HG03571 (cell line): Measurements from ENCODE around the gene HHATL.

Source experiments
- ATAC-seq: cut with Tn5 transposase; IDR thresholded peaks from one replicate; pipeline ENCODE4 v1.9.1; 2021; ENCODE audit not compliant: unreplicated experiment

HHATL gene

DNA sequence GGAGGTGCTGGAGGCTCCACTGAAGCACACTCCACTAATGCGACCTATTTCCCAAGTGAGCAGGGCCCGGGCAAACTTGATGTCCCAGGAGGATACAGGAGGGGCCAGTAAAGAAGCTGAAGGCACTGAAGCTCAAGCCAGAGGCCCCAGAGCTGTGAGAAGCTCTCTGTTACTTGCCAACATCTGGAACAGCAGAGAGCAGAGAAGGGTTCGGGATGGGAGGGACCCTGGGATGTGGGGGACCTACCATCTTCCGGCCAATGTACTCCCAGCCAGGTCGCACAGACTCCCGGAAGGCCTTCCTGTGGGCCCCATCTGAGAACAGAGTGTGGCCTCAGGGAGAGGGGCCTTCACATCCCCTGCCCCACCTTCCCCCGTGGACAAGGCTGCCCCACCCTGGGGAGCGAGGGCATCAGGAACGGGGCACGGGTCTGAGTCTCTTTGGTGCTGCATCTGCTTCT lies 3.1 kb downstream of the HHATL start:
- no peak for ATAC-seq

DNA sequence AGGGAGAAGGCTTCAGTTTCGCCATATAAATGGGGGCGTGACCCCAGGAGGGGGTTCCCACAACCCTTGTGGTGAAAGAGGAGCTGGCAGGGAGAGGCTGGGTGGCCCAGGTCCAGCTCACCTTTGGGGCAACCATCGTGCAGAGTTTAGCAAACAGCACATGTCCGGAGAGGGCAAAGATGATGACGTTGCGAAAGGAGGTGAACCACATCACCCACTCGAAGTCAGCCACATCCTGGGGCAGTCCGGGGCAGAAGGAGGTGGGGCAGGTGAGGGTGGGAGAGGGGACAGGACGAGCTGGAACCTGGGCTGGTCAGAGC lies 3.7 kb downstream of the HHATL start:
- ATAC-seq: no peak

GRCh38 chr3:42698216-42698910 lies 4.2 kb downstream of the HHATL start:
- no peak for ATAC-seq

- no peak for ATAC-seq
Observed at GRCh38 chr3:42697289-42698051, 5.1 kb downstream of the HHATL start.

- ATAC-seq: no peak
Observed at GRCh38 chr3:42696356-42697288, 6.0 kb downstream of the HHATL start.

DNA sequence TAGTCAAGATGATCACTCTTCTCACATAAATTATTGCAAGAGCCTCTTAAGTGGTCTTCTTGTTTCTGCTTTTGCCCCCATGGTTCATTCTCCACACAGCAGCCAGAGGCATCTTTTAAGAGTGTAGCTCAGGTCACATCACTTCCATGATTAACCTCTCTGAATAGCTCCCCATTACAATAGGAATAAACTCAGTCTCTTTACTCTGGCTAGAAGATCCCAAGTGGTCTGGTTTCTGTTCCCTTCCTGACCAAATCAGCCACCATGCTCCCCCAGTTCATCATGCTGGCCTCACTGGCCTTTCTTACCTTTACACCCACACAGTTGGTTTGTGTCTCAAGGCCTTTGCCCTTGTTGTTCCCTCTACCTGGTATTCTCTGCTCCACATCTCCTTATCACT lies 8.2 kb downstream of the HHATL start:
- no peak for ATAC-seq

DNA sequence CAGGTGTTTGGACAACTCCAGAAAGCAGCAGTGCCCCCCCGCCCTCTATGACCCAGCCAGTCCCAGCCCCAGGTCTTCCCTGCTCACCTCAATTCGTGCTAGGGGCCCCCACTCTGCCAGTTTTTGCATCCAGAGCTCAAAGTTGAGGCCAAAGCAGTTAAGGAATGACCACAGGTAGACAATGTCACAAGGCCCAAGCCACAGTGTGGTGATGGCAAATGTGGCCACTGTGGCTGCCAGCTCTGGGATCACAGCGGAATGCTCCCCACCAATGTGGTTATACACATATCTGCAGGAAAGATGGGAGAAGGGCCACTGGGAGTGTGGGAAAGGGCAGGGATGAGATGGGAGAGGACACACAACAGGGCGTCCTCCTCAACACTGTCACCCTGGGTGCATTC lies 9.1 kb downstream of the HHATL start:
- ATAC-seq: no peak

DNA sequence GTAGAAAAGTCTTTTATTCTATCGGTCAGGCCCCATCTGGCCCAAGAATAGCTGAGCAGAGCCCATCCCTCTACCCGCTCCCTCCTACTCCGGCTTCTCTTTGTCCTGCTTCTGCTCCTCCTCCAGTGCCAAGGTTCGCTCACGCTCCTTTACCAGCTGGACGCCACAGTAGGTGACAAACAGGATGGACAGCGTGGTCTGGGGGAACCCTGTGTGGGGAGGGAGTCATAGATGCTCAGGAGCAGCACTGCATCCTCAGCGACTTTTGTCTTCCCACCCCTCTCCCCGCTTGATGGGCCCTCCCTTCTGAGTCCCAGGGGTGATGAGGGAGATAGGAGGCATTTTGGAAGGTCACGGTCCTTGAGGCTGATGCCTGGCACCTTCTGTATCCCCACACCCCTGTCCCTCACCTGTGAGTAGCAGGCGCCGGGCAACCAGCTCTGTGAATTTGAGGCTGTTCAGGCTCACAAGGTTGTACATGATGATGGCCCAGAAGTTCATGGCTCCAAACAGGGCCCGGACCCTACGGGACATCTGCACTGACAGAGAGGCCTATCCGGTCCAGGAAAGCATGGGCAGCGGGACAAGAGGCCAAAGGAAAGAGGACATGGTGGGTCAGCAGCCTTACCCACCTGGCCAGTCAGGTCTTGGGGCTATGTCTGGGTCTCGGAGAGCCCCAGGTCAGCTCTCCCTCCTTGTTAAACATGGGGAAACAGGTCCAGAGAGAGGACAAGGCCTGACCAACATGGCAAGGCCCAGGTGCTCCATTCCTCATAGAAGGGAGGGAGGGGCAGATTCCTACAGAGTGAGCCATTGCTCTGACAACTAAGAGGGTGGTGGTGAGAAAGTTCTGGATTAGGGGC lies 9.7 kb downstream of the HHATL start:
- no peak for ATAC-seq

GRCh38 chr3:42691816-42692666 lies 10.6 kb downstream of the HHATL start:
- no peak for ATAC-seq

DNA sequence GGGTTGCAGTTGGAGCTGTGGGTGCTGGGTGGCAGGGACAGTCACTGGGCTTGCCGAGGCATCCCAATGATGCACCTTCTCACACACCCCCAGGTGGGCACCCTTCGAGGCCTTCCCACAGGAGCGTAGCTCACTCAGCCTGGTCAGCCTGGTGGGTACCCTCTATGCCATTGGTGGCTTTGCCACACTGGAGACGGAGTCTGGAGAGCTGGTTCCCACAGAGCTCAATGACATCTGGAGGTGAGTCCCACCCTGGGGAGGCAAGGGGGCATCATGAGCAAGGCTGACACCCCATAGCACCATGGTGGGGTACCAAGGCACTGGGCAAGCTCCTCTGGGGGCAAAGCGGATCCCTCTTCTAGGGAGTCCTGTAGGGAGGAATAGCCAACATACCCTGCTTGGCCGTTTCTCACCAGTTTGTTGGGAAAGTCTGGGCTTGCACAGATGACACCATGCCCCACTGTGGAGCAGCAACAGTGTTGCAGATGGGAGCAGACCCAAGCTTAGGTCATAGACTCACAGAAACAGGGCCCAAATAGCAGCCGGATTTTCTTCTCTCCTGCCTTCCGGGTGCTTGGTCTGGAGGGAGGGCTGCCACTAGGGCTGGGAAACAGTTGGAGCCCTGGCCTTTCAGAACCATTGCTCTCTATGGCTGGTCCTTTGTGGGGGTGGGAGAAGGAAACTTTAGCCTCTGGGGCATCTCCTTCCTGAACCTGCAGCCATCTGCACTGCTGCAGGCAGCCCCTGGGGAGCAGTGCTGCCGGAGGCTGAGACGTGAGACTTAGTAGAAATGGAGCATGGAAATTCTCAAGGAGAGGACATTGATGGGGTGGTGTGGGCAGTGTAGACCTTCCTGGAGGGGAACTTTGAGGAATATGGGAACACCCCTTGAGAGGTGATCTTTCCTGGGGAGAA lies 11.6 kb downstream of the HHATL start:
- no peak for ATAC-seq

DNA sequence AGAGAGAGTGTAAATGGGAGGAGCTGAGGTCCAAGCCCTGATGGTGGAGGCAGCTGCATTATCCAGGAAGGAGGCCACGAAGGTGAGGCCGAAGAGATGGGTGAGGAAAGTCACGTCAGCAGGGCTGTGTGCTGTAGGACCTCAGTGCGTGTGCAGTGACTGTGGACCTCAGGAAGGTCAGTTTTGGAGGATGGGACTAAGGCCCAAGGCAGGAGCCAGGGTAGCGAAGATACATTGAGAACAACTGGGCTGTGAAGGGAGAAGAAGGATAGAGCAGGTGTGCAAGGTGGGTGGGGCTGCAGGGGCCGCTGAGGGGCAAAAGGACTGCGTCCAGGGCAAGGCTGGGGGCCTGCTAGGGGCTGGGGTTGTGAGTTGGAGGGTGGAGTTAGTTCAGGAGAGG lies 12.4 kb downstream of the HHATL start:
- ATAC-seq: no peak

GRCh38 chr3:42689421-42690014 lies 13.1 kb downstream of the HHATL start:
- no peak for ATAC-seq

DNA sequence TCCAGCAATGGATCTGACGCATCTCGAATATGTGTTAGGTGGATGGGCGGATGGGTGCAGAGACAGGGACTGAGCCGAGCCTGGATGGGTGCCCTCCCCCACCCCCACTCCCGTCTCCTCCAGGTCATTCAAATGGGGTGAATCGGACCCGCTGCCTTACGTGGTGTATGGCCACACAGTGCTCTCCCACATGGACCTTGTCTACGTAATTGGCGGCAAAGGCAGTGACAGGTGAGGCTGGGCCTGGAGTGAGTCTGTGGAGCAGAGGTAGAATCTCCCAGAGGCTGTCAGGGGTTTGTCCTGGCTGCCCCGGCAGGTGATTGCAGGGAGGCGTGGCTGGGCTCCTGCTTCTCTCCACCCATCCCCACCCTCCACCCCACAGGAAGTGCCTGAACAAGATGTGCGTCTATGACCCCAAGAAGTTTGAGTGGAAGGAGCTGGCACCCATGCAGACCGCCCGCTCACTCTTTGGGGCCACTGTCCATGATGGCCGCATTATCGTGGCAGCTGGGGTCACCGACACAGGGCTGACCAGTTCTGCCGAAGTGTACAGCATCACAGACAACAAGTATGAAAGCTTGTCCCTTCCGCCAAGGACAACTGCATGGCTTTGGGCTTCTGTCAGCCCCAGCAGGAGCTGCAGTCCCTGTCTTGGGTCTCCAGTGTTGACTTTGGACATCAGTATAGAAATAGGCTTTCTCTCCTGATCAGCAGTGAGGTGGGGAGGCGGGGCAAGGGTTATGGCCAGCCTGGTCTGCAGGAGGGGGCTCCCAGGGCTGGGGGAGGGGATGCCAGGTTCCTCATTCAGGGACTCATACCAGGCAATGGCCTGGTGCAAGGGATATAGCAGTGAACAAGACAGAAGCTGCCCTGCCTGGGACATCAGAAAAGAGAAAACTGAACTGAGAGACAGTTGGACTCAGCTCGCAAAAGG lies 13.8 kb downstream of the HHATL start:
- ATAC-seq: no peak

DNA sequence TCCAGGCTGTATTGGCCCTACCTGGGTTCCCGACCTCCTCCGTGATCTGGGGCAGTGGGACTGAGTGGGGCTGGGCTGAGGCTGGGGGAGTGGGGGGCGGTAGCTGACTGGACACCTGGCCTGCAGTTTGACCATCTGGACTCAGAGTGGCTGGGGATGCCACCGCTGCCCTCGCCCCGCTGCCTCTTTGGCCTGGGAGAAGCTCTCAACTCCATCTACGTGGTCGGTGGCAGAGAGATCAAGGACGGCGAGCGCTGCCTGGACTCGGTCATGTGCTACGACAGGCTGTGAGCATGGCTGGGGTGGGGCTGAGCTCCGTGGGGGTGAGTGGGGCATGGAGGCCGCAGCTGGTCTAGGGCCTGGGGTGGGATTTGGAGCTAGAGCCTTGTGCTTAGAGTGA lies 14.6 kb downstream of the HHATL start:
- ATAC-seq: no peak

DNA sequence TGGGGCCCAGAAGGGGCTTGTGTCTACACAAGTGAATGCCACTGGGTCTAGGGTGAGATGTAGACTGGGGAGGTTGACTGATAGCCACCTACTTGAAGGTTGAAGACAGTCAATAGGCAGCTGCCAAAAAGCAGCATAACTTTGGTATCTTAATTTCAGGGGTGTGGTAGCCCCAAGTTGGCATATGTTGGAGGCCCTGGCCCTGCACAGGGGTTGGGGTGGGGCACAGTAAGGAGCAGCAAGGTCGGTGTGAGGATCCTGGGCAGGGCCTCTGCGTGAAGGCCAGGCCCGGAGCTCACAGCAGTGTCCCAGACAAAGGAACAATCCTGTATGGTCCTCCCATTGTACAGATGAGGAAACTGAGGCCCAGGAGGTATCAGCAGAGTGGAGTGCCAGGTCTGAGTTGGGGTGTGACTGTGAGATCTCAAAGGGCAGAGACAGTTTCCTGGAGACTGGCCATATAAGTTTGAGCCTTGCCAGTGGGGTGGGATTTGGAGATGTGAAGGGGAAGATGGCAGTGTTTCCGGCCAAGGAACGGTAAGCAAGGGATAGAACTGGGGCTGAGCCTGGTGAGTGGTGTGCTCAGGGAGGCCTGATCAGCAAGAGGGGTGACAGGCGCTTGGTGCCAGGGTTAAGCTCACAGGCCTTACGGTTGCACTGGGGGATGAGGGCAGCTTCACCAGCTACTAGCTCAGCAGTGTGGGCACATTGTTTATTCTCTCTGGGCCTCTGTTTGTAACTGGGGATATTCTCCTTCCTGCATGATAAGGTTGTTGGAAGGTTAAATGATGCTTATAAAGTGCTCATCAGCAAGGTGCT lies 15.6 kb downstream of the HHATL start:
- ATAC-seq: no peak
